Measurements from ENCODE around the gene B3GALT2.

GRCh38 chr1:193141804-193142203 lies 44.6 kb downstream of the B3GALT2 start:
- TF ChIP-seq CEBPB (IDR thresholded peaks at IDR 0.05; ENCODE audit: borderline replicate concordance in 1 of 2, low read depth in 2 of 2, low read length in 2 of 2) (no peak), TCF12 (IDR thresholded peaks at IDR 0.05; ENCODE audit: low read depth, low read length) (no peak), CTCF (IDR thresholded peaks at IDR 0.05 in 2 of 3, conservative IDR thresholded peaks at IDR 0.05 in 1 of 3; ENCODE audit: control insufficient read depth in 2 of 3, extremely low read depth in 1 of 3, insufficient read depth in 1 of 3, low read depth in 3 of 3, low read length in 3 of 3) (no peak), ASH2L (IDR thresholded peaks at IDR 0.05; ENCODE audit: borderline replicate concordance, low read depth) (no peak), EZH2 (IDR thresholded peaks at IDR 0.05; ENCODE audit: borderline replicate concordance, control insufficient read depth, low read depth, low read length) (no peak), USF2 (IDR thresholded peaks at IDR 0.05; ENCODE audit: borderline replicate concordance, low read depth, low read length) (no peak), POLR2AphosphoS5 (IDR thresholded peaks at IDR 0.05; ENCODE audit: low read length) (no peak), TAF1 (IDR thresholded peaks at IDR 0.05; ENCODE audit: borderline replicate concordance, low read depth, low read length) (no peak), SREBF1 (IDR thresholded peaks at IDR 0.05; ENCODE audit: low read length) (no peak), ZBTB11 (CRISPR knock-in tag; IDR thresholded peaks at IDR 0.05) (no peak), POLR2A (IDR thresholded peaks at IDR 0.05; ENCODE audit: low read depth, low read length) (no peak), HCFC1 (IDR thresholded peaks at IDR 0.05; ENCODE audit: low read length) (no peak), FOXK2 (IDR thresholded peaks at IDR 0.05) (no peak)

Data from GM12878 (cell line).